ENCODE data around the gene AGBL2.

AGBL2 gene

DNA sequence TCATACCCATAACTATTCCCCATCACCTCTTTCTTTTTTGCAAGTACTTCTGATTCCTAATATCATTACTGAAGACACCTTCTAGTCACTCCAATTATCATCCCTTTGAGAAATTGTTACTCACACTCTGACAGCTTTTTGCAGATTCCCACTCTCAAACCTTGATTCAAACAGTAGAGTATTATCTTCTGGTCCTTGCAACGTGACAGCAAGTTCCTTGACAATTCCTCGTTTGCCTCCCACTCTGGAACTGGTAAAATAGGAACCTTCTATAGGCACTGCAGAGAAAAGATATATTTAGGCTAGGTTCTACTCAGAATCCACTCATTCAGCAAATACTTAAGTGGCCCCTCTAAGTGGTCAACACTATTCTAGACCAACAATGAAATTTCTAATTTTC lies 23.2 kb downstream of the AGBL2 start:
- no peak for TF ChIP-seq EZH2phosphoT487 (IDR thresholded peaks at IDR 0.05; ENCODE audit: borderline replicate concordance)
- TF ChIP-seq, protein P1, sequence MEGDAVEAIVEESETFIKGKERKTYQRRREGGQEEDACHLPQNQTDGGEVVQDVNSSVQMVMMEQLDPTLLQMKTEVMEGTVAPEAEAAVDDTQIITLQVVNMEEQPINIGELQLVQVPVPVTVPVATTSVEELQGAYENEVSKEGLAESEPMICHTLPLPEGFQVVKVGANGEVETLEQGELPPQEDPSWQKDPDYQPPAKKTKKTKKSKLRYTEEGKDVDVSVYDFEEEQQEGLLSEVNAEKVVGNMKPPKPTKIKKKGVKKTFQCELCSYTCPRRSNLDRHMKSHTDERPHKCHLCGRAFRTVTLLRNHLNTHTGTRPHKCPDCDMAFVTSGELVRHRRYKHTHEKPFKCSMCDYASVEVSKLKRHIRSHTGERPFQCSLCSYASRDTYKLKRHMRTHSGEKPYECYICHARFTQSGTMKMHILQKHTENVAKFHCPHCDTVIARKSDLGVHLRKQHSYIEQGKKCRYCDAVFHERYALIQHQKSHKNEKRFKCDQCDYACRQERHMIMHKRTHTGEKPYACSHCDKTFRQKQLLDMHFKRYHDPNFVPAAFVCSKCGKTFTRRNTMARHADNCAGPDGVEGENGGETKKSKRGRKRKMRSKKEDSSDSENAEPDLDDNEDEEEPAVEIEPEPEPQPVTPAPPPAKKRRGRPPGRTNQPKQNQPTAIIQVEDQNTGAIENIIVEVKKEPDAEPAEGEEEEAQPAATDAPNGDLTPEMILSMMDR (conservative IDR thresholded peaks at IDR 0.05; ENCODE audit: low read length), result no peak
- Histone ChIP-seq H4K20me1 (ENCODE audit: insufficient read depth, low read length, poor library complexity, severe bottlenecking) (no peaks in the 10 kb centered on the region), H3K79me2 (ENCODE audit: insufficient read depth, low read length) (no peaks in the 10 kb centered on the region), H3K9ac (ENCODE audit: low read depth, low read length, poor library complexity, severe bottlenecking) (no peak overlapping the region), H3F3A (ENCODE audit: low read depth) (no peaks in the 10 kb centered on the region), H2AFZ (ENCODE audit: low read length) (0 out of 2 replicates have a peak overlapping the region, but pooled peaks have one; percentile 3), H3K4me3 (ENCODE audit: low read length, poor library complexity, severe bottlenecking) (no peak overlapping the region), H3K9me3 (ENCODE audit: insufficient read depth, low read depth, low read length) (no peaks in the 10 kb centered on the region), H3K9me2 (replicated peaks; ENCODE audit: low read depth, low read length) (no peaks in the 10 kb centered on the region), H3K4me1 (ENCODE audit: insufficient read depth, low read length, poor library complexity, severe bottlenecking) (no peaks in the 10 kb centered on the region), H3K36me3 (ENCODE audit: insufficient read depth, low read length) (no peaks in the 10 kb centered on the region), H3K27me3 (ENCODE audit: insufficient read depth, low read length, poor library complexity, severe bottlenecking) (no peaks in the 10 kb centered on the region), H3K4me2 (ENCODE audit: low read depth, low read length, poor library complexity, severe bottlenecking) (no peak overlapping the region)

DNA sequence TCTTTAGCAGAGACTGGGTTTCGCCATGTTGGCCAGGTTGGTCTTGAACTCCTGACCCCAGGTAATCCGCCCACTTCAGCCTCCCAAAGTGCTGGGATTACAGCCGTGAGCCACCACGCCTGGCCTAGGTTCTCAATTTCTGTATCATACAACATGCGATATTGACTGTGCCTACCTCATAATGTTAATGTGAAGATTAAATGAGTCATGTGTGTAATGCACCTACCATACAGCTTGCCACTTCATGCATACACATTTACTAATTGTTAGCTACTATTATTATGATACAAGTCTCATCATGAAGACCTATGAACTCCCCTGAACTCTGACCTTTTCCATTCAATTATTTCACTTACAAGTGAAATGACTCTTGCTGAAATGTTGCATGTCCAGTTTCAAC lies 25.7 kb downstream of the AGBL2 start:
- Histone ChIP-seq H3K9me3 (ENCODE audit: insufficient read depth, low read depth, low read length) (no peaks in the 10 kb centered on the region), H3K79me2 (ENCODE audit: insufficient read depth, low read length) (no peaks in the 10 kb centered on the region), H2AFZ (ENCODE audit: low read length) (no peak overlapping the region), H3K27me3 (ENCODE audit: insufficient read depth, low read length, poor library complexity, severe bottlenecking) (no peaks in the 10 kb centered on the region), H3F3A (ENCODE audit: low read depth) (no peaks in the 10 kb centered on the region), H4K20me1 (ENCODE audit: insufficient read depth, low read length, poor library complexity, severe bottlenecking) (no peaks in the 10 kb centered on the region), H3K9me2 (replicated peaks; ENCODE audit: low read depth, low read length) (no peaks in the 10 kb centered on the region), H3K4me3 (ENCODE audit: low read length, poor library complexity, severe bottlenecking) (no peak overlapping the region), H3K9ac (ENCODE audit: low read depth, low read length, poor library complexity, severe bottlenecking) (no peak overlapping the region), H3K4me1 (ENCODE audit: insufficient read depth, low read length, poor library complexity, severe bottlenecking) (no peaks in the 10 kb centered on the region), H3K36me3 (ENCODE audit: insufficient read depth, low read length) (no peaks in the 10 kb centered on the region), H3K4me2 (ENCODE audit: low read depth, low read length, poor library complexity, severe bottlenecking) (no peak overlapping the region)
- TF ChIP-seq, protein P1 (conservative IDR thresholded peaks at IDR 0.05; ENCODE audit: low read length), result no peak
- no peak for TF ChIP-seq EZH2phosphoT487 (IDR thresholded peaks at IDR 0.05; ENCODE audit: borderline replicate concordance)

DNA sequence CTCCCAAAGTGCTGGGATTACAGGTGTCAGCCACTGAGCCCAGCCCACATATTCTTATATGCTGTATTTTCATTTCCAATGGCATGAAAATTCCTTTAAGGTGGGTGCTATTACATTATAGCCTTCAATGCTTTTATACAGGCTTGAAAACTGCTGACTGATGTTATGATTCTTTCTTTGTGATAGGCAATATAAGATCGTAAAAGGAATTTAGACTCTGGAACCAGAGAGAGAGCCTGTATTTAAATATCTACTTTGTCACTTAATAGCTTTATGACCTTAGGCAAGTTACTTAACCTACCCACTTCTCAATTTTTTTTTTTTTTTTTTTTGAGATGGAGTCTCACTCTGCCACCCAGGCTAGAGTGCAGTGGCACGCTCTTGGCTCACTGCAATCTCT lies 26.2 kb downstream of the AGBL2 start:
- TF ChIP-seq EZH2phosphoT487 (IDR thresholded peaks at IDR 0.05; ENCODE audit: borderline replicate concordance), result no peak
- TF ChIP-seq, protein P1 (conservative IDR thresholded peaks at IDR 0.05; ENCODE audit: low read length), result no peak
- H2AFZ ChIP-seq (ENCODE audit: low read length), result no peak overlapping the region
- H3K9ac ChIP-seq (ENCODE audit: low read depth, low read length, poor library complexity, severe bottlenecking), result no peak overlapping the region
- H3K79me2 ChIP-seq (ENCODE audit: insufficient read depth, low read length), result no peaks in the 10 kb centered on the region
- no peaks in the 10 kb centered on the region for H3F3A ChIP-seq (ENCODE audit: low read depth)
- no peaks in the 10 kb centered on the region for H3K4me1 ChIP-seq (ENCODE audit: insufficient read depth, low read length, poor library complexity, severe bottlenecking)
- H3K27me3 ChIP-seq (ENCODE audit: insufficient read depth, low read length, poor library complexity, severe bottlenecking), result no peaks in the 10 kb centered on the region
- H3K4me3 ChIP-seq (ENCODE audit: low read length, poor library complexity, severe bottlenecking), result no peak overlapping the region
- H3K4me2 ChIP-seq (ENCODE audit: low read depth, low read length, poor library complexity, severe bottlenecking), result no peak overlapping the region
- no peaks in the 10 kb centered on the region for H3K9me2 ChIP-seq (replicated peaks; ENCODE audit: low read depth, low read length)
- H3K36me3 ChIP-seq (ENCODE audit: insufficient read depth, low read length), result no peaks in the 10 kb centered on the region
- no peaks in the 10 kb centered on the region for H3K9me3 ChIP-seq (ENCODE audit: insufficient read depth, low read depth, low read length)
- no peaks in the 10 kb centered on the region for H4K20me1 ChIP-seq (ENCODE audit: insufficient read depth, low read length, poor library complexity, severe bottlenecking)
